ENCODE measurements around the gene UCK1.

- TF ChIP-seq CTCF (IDR thresholded peaks at IDR 0.05 in 2 of 3, conservative IDR thresholded peaks at IDR 0.05 in 1 of 3; ENCODE audit: control insufficient read depth in 2 of 3, extremely low read depth in 1 of 3, insufficient read depth in 1 of 3, low read depth in 3 of 3, low read length in 3 of 3) (no peak), ZBED1 (IDR thresholded peaks at IDR 0.05; ENCODE audit: borderline replicate concordance) (no peak), RCOR1 (conservative IDR thresholded peaks at IDR 0.05; ENCODE audit: low read depth, low read length) (no peak), SMAD5 (IDR thresholded peaks at IDR 0.05; ENCODE audit: low read depth) (no peak), SIN3A (IDR thresholded peaks at IDR 0.05; ENCODE audit: low read depth, low read length) (no peak), GABPA (IDR thresholded peaks at IDR 0.05; ENCODE audit: low read depth) (no peak), SMC3 (IDR thresholded peaks at IDR 0.05; ENCODE audit: borderline replicate concordance, low read length) (no peak), NRF1 (conservative IDR thresholded peaks at IDR 0.05; ENCODE audit: low read depth, low read length) (no peak), POLR2AphosphoS5 (IDR thresholded peaks at IDR 0.05; ENCODE audit: low read length) (no peak)
These were observed 12.1 kb upstream of the UCK1 start for GRCh38 chr9:131543141-131543540.
